KG1 (cell line): ENCODE results near the gene TUBGCP6.

ENCODE experiments used
- DNase-seq: peaks from one replicate; lab custom pipeline; 2025; lab: John Stamatoyannopoulos, UW

Gene TUBGCP6

DNA sequence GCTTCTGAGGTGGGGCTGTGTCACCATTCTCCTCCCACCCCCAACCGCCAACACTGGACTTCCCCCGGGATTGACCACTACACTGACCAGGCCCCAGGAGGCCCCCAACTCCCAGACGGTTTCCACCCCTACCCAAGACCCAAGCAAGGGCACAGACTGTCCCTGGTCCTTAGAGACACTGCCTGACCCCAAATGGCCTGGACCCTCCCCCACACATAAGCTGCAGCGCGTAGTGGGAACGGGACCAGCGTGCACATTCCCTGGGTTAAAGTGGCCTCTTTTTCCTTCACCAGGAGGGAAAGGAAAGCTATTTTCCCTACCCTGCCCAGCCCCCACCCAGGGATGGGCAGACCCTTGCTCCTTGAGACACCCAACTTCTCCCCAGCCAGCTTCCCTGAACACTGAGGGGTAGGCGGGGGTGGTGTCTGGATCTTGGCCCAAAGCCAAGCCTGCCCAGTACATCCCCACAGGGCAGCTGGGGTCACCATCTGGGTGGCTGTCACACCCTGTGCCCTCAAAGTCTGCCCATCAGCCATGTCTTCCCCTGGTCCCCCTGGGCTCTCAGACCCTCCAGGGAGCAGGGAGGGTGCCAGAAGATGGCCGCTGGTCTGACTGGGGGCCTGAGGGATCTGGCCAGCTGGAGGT lies 18.3 kb upstream of the TUBGCP6 start:
- no peak for DNase-seq

DNA sequence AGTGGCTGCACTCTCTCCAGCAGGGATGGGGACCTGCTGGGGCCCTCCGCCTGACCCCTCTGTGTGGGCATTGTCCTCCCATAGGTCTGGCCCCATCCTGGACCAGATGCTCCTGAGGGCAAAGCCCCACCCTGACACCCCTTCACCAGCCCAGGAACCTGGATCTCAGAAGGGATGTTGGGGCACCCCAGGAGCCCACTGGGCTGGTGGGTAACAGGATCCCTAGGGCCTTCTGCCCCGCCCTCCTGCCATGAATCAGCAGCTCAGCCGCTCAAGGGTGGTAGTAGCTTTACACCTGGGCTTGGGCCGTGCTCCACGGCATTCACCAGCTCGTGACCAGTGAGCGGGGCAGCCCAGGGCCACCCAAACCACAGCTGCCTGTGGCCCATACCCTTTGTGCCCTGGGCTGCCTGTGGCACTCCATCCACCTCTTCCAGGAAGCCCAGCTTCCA lies 17.7 kb upstream of the TUBGCP6 start:
- no peak for DNase-seq

DNA sequence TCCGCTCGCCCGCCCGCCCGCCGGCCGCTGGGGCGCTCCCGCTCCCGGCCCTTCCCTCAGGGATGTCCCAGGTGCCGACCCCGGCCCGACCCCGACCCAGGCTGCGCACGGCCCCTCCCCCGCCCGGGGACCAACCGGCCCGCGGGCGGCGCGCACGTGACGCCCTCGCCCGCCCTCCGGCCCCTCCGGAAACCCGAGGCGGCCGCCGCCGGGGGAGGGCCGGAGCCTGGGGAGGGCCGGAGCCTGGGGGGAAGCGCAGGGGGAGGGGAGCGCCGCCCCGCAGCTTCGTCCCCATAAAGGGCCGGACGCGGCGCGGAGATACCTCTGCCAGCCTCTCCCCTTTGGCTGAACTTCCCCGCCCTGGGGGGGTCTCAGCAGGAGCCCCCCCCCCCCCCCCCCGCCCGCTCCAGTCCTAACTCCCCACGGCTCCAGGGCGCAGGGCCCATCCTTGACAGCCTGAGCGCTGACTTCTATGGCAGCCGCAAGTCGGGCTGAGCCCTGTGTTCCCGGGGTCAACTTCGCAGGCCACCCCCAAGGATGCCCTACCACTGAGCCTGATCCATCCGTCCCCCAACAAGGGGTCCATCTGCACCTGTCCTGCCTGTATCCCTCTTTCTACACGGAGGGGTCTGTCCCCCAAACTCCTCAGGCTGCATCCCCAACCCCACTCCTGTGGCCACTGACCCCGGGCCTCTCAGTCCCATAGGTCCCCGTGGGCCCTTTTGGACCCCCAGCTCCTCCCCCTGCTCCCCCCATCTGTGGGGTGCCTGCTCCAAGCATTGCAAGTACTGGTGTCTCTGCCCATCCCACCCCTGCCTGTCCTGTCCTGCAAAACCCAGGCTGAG lies 17.0 kb upstream of the TUBGCP6 start, which contains the start of gene MAPK12:
MAPK12 (minus strand) TSS at position 69 of the 845 bp plus-strand sequence. CDS start 174 bp downstream, outside the sequence.
- no peak for DNase-seq

DNA sequence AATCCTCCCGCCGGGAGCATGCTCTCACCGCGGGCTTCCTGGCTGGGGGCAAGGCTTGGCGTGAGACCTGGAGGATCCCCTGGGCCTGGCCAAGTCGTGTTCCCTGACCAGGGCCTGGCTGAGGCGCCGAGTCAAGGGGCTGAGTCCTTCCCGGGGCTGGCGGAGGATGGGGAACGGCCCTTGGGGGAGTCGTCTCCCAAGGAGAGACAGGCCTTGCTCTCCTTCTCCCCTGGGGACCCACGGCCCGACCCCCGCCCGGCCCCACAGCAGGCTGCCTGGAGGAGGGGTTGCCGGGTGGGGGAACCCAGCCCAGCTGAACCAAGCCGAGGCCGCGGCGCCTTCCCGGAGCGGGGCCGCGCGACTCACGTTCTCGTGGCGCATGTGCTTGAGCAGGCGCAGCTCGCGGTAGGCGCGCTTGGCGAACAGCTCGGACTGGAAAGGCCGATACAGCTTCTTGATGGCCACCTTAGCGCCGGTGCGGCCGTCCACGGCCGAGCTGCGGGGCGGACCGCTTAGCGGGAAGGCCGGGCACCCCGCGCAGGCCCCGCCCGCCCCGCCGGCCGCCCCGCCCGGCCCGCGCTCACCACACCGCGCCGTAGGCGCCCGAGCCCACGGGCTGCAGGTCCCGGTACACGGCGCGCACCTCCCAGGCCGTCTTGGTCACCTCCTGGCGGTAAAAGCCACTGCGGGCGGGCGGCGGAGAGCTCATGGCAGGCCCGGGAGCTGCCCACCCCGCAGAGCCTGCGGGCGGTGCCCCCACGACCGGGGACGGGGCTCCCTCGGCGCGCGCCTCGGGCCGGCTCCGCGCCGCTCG lies 16.2 kb upstream of the TUBGCP6 start:
- DNase-seq: peak; percentile 45

DNA sequence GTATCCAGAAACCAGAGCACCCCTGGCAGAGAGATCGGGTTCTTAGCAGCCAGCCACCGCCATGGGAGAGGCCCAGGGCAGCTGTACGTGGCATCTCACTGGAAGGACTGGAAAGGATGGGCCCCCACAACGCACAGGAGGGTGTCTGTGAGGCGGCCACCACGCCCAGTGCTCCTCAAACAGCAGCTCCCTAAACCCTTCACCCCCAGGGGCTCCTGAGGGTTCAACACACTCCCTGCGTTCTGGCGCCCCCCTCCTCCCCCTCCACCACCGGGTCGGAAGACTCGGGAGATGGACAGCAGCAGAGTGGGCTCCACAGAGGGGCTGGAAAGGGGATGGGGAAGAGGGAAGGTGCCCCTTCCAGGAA lies 15.6 kb upstream of the TUBGCP6 start:
- no peak for DNase-seq

DNA sequence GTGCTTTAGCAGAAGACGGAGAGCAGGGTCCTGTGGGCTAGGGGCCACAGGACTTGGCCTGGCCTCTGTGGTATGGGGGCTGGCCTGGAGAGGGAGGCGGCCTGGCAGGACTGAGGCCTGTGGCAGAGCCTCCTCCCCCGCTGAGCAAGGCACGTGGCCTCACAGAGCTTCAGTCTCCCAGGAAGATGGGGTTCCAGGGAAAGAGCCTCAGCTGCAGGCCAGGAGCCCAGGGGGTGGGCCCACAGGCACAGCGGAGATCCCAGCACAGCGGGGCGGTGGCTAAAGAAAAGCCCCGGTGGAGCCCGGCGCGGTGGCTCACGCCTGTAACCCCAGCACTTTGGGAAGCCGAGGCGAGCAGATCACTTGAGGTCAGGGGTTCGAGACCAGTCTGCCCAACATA lies 14.5 kb upstream of the TUBGCP6 start:
- DNase-seq: no peak

DNA sequence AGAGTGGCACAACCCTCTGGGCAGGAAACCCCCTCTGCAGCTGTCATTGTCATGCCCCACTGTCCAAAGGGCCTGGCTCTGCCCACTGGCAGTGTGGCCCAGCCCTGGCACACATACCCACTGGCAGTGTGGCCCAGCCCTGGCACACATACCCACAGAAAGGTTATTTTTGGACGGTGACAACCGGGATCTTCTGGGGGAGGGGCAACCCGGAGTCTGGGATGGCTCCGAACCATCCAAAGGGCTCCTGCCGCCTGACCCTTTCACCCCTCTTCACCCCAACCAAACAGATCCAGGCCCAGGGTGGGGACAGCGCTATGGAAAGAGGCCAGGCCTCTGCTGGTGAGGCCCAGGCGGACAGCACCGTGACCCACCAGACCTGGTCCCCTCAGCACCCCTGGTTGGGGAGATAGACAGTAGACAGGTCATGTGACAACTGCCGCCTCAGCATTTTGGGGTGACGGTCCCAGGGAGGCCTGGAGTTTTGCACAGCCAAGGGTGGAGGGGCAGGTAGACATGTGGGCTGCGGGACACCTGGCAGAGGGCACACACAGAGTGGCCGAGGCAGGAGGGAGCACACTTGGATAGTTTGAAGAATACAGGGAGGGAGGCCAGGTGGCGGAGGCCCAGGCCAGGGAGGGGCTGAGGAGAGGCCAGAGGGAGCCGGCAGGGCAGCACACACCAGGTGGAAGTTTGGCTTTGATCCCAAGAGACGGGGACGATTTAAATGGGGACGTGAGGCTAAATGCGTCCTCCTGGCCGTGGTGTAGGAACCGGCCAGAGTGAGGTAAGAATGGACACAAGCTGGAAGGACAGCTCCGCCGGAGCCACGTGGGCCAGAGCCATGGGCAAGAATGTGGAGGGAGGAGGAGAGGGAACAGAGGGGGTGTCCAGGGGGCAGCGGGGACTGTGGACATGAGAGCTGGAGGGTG lies 13.8 kb upstream of the TUBGCP6 start:
- no peak for DNase-seq

DNA sequence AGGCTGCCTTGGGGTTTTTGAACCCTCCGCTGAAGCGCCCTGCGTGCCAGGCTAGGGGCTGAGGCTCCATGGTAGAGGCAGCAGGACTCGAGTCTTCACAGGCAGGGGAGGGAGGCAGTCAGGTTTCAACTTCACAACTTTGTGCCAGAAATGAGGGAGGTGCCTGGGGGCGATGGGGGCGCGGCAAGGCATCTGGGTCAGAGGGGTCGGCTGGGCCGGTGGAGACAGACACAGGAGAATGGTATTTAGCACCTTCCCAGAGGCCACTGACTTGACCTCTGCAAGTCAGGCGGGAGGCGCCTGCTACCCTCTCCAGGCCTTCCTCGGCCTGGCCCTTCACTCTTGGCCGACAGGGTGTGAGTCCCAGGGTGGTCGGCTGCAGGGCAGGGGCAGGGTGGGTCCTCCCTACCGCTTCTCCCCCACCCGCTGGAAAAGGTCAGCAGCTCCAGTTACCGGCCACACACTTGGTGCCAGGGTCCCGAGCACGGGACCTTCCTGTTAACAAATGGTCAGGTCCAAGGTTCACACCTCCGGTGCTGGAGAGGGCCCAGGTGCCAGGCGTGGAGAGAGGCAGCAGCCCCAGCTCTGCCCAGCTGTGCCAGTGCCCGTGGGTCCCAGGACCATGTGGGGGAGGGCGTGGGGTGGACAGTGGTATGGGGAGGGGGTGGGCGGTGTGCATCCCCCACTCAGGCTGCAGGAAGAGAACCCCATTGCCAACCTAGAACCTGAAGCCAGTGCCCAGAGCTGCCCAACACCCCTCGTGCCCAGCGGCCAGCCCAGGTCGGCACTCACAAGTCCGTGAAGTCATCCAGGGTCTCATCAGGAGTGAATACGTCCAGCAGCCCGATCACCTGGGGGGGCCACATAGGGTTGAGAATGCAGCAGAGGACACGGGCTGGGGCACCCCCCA lies 12.9 kb upstream of the TUBGCP6 start:
- DNase-seq: no peak

DNA sequence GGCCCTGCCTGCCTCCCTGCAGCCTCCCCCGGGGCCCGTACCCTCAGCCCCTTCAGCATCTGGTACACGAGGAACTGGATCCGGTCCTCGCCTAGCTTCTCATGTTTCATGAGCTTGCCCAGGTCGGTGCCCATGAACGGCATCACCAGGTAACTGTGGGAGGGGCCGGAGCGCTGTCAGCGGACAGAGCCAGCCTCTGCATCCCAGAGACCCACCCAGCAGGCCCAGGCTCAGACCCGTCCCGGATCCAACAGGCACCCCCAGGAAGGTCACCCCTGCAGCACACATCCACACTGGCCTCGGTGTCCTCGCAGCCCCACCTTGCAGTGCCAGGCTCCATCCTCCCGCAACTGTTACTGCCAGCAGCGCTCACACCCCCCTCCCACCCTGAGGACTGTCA lies 12.2 kb upstream of the TUBGCP6 start:
- DNase-seq: no peak

DNA sequence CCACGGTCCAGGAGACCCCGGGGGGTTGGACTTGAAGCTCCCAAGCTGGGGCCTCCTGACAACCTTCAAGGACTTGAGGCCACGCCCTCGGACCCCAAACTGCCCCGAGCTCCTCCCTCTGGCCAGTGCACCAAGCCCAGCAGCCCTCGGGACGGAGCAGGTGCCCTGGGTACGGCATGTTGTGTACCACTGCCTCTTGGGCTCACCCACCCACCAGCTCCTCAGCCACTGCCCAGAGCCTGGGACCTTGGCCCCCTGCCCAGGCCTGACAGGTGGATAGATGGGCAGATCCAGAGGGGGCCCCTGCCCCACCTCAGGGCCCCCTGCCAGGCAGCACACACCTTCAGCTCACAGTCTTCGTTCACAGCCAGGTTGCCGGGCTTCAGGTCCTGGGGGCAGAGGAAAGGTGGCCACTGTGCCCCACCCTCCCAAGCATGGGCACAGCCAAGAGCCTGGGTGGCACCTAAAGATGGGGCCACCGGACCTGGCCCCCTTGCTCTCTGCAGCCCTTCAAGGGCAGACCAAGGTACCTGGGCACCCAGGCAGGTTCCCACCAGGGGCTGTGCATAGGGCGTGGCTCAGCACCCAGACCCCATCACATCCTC lies 11.5 kb upstream of the TUBGCP6 start:
- no peak for DNase-seq

DNA sequence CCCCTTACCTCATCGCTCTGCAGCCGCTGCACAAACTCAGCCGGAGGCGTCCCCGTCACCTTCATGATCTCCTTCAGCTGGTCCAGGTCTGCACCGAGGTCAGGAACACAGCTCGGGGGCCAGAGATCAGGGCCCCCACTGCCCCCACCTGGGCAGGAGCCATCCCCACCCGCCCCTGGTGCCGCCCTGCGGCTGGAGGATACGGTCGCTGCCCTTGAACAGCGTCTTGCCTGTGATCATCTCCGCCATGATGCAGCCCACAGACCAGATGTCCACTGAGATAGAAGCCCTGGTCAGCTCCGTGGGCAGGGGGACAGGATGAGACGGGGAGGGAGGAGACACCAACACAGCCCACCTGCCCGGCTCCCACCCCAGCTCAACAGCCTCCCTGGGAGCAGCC lies 10.8 kb upstream of the TUBGCP6 start:
- no peak for DNase-seq

DNA sequence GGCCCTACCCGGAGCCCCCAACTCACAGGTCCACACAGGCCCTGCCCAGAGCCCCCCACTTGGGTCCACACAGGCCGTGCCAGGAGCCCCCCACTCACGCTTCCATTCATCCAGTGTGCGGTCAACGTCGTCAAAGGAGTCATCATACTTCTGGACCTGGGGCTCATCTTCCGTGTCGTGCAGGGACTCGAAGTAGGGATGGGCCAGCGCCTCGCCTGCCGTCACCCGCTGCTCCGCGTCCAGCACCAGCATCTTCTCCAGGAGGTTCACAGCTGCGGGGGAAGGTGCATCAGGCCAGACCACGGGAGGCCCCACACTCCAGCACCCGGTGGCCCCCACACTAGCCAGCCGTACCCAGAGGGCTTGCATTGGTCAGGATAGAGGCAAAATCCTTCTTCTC lies 10.3 kb upstream of the TUBGCP6 start:
- DNase-seq: no peak

DNA sequence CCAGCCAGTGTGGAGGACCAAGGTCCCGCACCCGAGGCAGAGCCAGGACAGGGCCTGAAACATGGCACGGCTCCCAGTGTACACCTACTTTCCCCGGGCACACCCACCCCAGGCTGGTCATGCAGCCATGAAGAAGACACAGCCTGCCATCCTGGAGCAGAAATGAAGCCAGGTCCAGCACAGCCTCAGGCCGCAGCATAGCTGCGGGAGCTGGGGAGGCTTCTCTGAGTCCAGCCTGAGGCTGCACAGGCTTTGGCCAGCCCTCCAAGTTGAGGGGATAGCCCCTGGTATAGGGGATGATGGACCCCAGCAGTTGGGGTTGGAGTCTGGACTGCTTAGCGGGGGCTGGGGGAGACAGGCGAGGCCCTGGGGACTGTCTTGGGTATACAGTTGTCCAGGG lies 9.1 kb upstream of the TUBGCP6 start:
- no peak for DNase-seq

DNA sequence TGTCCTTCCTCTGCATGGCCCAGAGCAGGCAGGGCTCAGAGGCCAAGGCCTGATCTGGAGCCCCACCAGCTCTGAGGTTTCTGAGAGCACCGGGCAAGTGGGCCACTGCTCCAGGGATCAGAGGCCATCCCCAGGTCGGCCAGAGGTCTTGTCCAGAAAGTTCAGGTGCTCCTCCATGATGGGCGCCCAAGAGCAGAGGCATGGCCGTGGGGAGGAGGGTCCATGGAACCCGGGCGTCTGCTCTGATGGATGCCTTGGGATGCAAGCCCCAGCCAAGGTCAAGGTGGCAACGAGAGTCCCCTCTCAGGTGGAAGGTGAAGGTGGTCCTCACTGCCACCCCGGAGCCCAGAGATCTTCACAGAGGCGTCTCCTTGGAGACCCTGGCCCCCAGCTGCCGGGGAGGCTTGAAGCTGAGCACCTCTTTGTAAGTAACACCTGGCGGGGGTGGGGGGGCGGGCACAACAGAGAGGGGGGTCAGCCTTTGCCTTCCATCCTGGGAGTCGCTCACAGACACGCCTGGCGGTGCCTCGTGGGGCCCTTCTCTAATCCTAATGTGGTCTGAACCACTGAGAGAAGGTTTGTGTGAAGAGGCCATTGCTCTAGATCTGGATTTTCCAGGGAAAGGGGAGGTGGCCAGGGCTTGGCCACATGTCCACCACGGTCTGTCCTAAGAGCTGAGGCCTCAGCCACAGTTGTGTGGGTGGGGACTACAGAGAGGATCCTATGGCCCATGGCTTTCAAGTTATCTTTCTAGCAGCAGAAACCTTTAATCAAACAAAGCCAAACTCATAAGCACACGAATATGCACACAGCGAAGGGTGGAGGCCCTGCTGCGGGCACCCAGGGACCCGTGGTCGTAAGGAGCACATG lies 8.5 kb upstream of the TUBGCP6 start:
- DNase-seq: no peak

DNA sequence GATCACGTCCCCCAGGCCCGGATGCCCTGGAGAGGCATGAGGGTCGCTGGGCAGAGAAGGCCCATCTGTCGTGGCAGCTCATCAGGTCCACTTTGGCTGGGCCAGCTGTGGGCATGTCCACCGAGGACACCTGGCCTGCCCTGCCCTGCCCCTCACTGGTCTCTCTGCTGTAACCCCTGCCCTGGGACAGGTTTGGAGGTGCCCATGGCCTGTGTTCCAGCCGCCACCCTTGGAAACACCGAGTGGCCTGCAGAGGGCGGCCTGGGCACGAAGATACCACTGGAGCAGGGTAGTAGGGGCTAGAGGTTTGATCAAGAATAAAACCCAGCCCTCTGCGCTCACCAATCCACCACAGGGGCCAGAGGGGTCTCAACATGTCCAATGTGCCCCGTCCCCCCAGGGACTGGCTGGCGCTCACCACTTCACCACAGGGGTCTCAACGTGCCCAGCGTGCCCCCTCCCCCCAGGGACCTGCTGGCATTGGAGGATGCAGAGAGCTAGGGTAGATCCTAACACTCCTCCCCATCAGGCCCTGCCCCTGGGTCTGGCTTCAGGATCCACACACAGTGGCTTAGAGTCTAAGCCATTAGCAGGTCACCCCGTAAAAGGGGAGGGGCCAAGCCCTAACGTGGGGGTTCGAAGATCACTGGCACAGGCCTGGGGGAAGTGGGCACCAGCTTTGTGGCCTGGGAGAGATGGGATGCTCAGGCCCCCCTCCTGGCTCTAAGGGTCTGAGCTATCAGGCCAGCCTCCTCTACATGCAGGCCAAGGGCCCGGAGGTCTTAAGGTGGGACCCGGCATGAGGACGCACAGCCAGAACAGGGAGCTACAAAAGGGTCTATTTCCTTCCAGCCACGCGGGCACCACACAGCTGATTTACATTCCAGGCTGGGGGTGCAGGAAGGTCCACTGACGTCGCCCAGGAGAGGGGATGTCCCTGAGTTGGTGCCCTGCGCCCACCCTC lies 7.5 kb upstream of the TUBGCP6 start:
- no peak for DNase-seq

DNA sequence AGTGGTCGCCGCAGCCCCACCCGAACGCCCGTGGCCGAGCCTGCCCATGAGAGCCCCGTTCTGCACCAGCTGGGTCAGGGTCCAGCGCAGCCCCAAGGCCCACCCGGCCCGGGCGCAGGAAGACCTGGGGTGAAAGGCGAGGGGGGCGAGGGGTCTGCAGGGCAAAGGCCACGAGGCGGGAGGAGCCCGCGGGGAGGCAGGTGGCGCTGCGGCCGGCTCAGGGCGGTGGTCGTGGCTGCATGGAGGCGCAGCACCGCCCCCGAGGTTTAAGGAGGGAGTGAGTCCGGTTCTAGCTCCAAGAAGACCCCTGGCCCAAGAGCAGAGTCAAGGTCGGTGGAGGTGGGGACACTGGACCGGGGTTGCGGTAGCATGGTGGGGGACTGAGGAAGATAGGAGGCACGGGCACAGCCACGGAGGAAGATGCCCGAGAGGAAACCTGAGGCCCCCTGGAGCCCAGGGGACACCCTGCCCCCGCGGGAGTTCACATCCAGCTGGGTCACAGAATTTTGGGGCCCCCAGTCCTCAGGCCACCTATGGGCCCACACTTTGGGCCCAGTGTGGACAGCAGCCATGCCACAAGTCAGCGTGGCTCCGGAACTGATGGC lies 6.8 kb upstream of the TUBGCP6 start:
- no peak for DNase-seq
